H1 (cell line): Measurements from ENCODE around the gene CRTC1. TPM values are rescaled to one million over a fixed set of nuclear protein-coding genes. Genes with fewer than 3 reads are reported as not detected.

ENCODE experiments used
- CTCF ChIA-PET: fragments of 300-600 bp; sonication (Branson Sonifier 250); formaldehyde crosslinking; loops from one replicate; lab custom pipeline; 2021; ENCODE audit not compliant: partially characterized antibody; lab: Charles Lee
- POLR2A ChIA-PET: fragments of 300-600 bp; sonication (Branson Sonifier 250); formaldehyde crosslinking; loops from one replicate; lab custom pipeline; 2021; ENCODE audit warnings: inconsistent platforms; ENCODE audit not compliant: partially characterized antibody; lab: Charles Lee
- DNase-seq, 2 experiments: peaks; one replicate each; pipeline versions ENCODE4 v3.0.0 to v3.0.0-alpha.2; 2010 to 2022; ENCODE audit warnings: low spot score in 2 of 2, low read depth in 1 of 2, mixed read lengths in 1 of 2
- FAIRE-seq: peaks from 2 replicates; lab custom pipeline; 2011; peaks lifted over from hg19 to GRCh38; lab: Jason Lieb, UNC
- H2AFZ ChIP-seq: 2 replicates; pipeline ENCODE4 v1.8.1; 2012; ENCODE audit warnings: low read length, inconsistent platforms
- H2AK5ac ChIP-seq: 2 replicates; pipeline ENCODE4 v1.6.1; 2013; ENCODE audit warnings: low read depth, low read length
- H2BK120ac ChIP-seq: replicated peaks from 2 replicates; pipeline ENCODE3; 2013; ENCODE audit warnings: low read depth, low read length, inconsistent platforms
- H2BK12ac ChIP-seq: 2 replicates; pipeline ENCODE4 v1.6.1; 2013; ENCODE audit warnings: low read depth, low read length
- H2BK15ac ChIP-seq: 2 replicates; pipeline ENCODE4 v1.6.1; 2013; ENCODE audit warnings: low read length
- H2BK20ac ChIP-seq: 2 replicates; pipeline ENCODE4 v1.6.1; 2013; ENCODE audit warnings: low read length
- H2BK5ac ChIP-seq: 2 replicates; pipeline ENCODE4 v1.6.1; 2013; ENCODE audit warnings: low read depth, low read length
- H3K14ac ChIP-seq: 2 replicates; pipeline ENCODE4 v1.6.1; 2013; ENCODE audit warnings: inconsistent platforms; ENCODE audit not compliant: insufficient read length
- H3K18ac ChIP-seq: 2 replicates; pipeline ENCODE4 v1.6.1; 2013; ENCODE audit warnings: low read length; ENCODE audit errors: extremely low read depth
- H3K23ac ChIP-seq: 2 replicates; pipeline ENCODE4 v1.6.1; 2013; ENCODE audit warnings: inconsistent platforms; ENCODE audit not compliant: insufficient read length
- H3K23me2 ChIP-seq: 2 replicates; pipeline ENCODE4 v1.6.1; 2013; ENCODE audit warnings: low read depth, low read length
- H3K27ac ChIP-seq: 2 replicates; pipeline ENCODE4 v1.6.1; 2011; ENCODE audit warnings: low read depth, low read length, inconsistent platforms
- H3K27me3 ChIP-seq, 4 experiments: replicated peaks in 1 of 4; 1 replicate in 1 of 4; 2 replicates in 3 of 4; pipeline versions ENCODE4 v1.6.1 to v1.8.1; 2011 to 2013; ENCODE audit warnings: low read length in 3 of 4, mild to moderate bottlenecking in 3 of 4, inconsistent platforms in 2 of 4, mixed read lengths in 2 of 4, moderate library complexity in 1 of 4; ENCODE audit not compliant: control insufficient read depth in 3 of 4, insufficient read depth in 3 of 4; ENCODE audit errors: extremely low read depth in 1 of 4
- H3K36me3 ChIP-seq, 4 experiments: 2 replicates each; pipeline versions ENCODE4 v1.6.1 to v1.8.1; 2011 to 2013; ENCODE audit warnings: mild to moderate bottlenecking in 4 of 4, low read length in 3 of 4, moderate library complexity in 2 of 4, control low read depth in 1 of 4, inconsistent platforms in 1 of 4; ENCODE audit not compliant: insufficient read depth in 4 of 4, control insufficient read depth in 2 of 4
- H3K4ac ChIP-seq: replicated peaks from 2 replicates; pipeline ENCODE3; 2013; ENCODE audit warnings: low read length, low read depth, mixed read lengths, inconsistent platforms; ENCODE audit not compliant: insufficient read length
- H3K4me1 ChIP-seq, 4 experiments: replicated peaks in 1 of 4; 1 replicate in 1 of 4; 2 replicates in 3 of 4; pipeline versions ENCODE4 v1.6.1 to v1.8.1; 2011 to 2013; ENCODE audit warnings: low read length in 3 of 4, inconsistent platforms in 2 of 4, mixed read lengths in 1 of 4; ENCODE audit not compliant: insufficient read depth in 4 of 4, control insufficient read depth in 3 of 4
- H3K4me2 ChIP-seq, 2 experiments: 2 replicates each; pipeline versions ENCODE4 v1.6.1 to v1.8.1; 2011 to 2013; ENCODE audit warnings: low read depth in 2 of 2, low read length in 2 of 2, control low read depth in 1 of 2, inconsistent platforms in 1 of 2, mild to moderate bottlenecking in 1 of 2; ENCODE audit not compliant: insufficient read depth in 1 of 2
- H3K4me3 ChIP-seq, 4 experiments: fragments of 200-600, 300-600 bp in 1 of 4; sonication (generic), shearing (Covaris generic), sonication (Bioruptor Twin) in 1 of 4; 2 replicates each; pipeline versions ENCODE4 v1.5.1 to v1.8.1; 2011 to 2016; ENCODE audit warnings: low read length in 4 of 4, low read depth in 3 of 4, control low read depth in 2 of 4, inconsistent platforms in 2 of 4, mild to moderate bottlenecking in 2 of 4, mixed read lengths in 1 of 4, moderate library complexity in 1 of 4; ENCODE audit not compliant: insufficient read depth in 2 of 4; ENCODE audit errors: extremely low read depth in 1 of 4
- H3K56ac ChIP-seq: replicated peaks from 2 replicates; pipeline ENCODE3; 2013; ENCODE audit warnings: low read depth, mild to moderate bottlenecking, mixed read lengths, low read length, inconsistent platforms; ENCODE audit not compliant: insufficient read length
- H3K79me1 ChIP-seq: 2 replicates; pipeline ENCODE4 v1.6.1; 2013; ENCODE audit warnings: low read depth, low read length, control low read depth
- H3K79me2 ChIP-seq, 2 experiments: 2 replicates each; pipeline versions ENCODE4 v1.6.1 to v1.8.1; 2012 to 2013; ENCODE audit warnings: low read length in 2 of 2, mild to moderate bottlenecking in 2 of 2, inconsistent platforms in 1 of 2; ENCODE audit not compliant: insufficient read depth in 2 of 2, control insufficient read depth in 1 of 2
- H3K9ac ChIP-seq, 4 experiments: replicated peaks in 1 of 4; 1 replicate in 1 of 4; 2 replicates in 3 of 4; pipeline versions ENCODE4 v1.6.1 to v1.8.1; 2011 to 2013; ENCODE audit warnings: low read depth in 3 of 4, low read length in 3 of 4, control low read depth in 2 of 4, mild to moderate bottlenecking in 2 of 4, moderate library complexity in 2 of 4, inconsistent platforms in 1 of 4; ENCODE audit errors: extremely low read depth in 1 of 4
- H3K9me3 ChIP-seq, 2 experiments: 2 replicates each; pipeline versions ENCODE4 v1.6.1 to v1.8.1; 2012 to 2013; ENCODE audit warnings: mild to moderate bottlenecking in 2 of 2, moderate library complexity in 2 of 2, control low read depth in 1 of 2, inconsistent platforms in 1 of 2, low read depth in 1 of 2, low read length in 1 of 2, mixed read lengths in 1 of 2; ENCODE audit not compliant: insufficient read depth in 2 of 2
- H4K20me1 ChIP-seq, 2 experiments: replicated peaks in 1 of 2; 2 replicates each; pipeline versions ENCODE3 to v1.8.1; 2011 to 2013; ENCODE audit warnings: inconsistent platforms in 2 of 2, low read length in 2 of 2, mild to moderate bottlenecking in 1 of 2; ENCODE audit not compliant: insufficient read depth in 2 of 2, control insufficient read depth in 1 of 2
- H4K5ac ChIP-seq: 2 replicates; pipeline ENCODE4 v1.6.1; 2013; ENCODE audit warnings: low read length, low read depth, mixed read lengths, inconsistent platforms; ENCODE audit not compliant: insufficient read length
- H4K8ac ChIP-seq: 2 replicates; pipeline ENCODE4 v1.8.0; 2013; ENCODE audit warnings: mild to moderate bottlenecking, moderate library complexity, low read length, inconsistent platforms; ENCODE audit not compliant: insufficient read depth; ENCODE audit errors: extremely low read depth
- H4K91ac ChIP-seq: replicated peaks from 2 replicates; pipeline ENCODE3; 2013; ENCODE audit warnings: low read length, mixed read lengths, inconsistent platforms; ENCODE audit not compliant: insufficient read length
- ASH2L ChIP-seq: fragments of 200-600, 300-600 bp; sonication (generic); IDR thresholded peaks from one replicate; pipeline ENCODE4 v1.7.1; 2017; ENCODE audit warnings: low read length
- CBX5 ChIP-seq: fragments of 300-800, 300-1000 bp; sonication (generic); IDR thresholded peaks from 2 replicates; pipeline ENCODE4 v1.7.1; 2016; ENCODE audit warnings: antibody characterized with exemption, low read length, low read depth
- GABPA ChIP-seq: IDR thresholded peaks from 2 replicates; pipeline ENCODE4 v1.6.1; 2011; ENCODE audit warnings: mild to moderate bottlenecking, low read length, moderate library complexity, borderline replicate concordance; ENCODE audit not compliant: insufficient read depth
- KDM4A ChIP-seq: IDR thresholded peaks from one replicate; pipeline ENCODE4 v1.7.1; 2012; ENCODE audit warnings: low read depth, mild to moderate bottlenecking, moderate library complexity, low read length, inconsistent platforms; ENCODE audit not compliant: severe bottlenecking
- RAD21 ChIP-seq, 2 experiments: IDR thresholded peaks in 1 of 2; conservative IDR thresholded peaks in 1 of 2; 2 replicates each; pipeline ENCODE4 v1.6.1; 2011; ENCODE audit warnings: low read depth in 2 of 2, low read length in 2 of 2, improper control_type of control experiment in 1 of 2, inconsistent platforms in 1 of 2, mild to moderate bottlenecking in 1 of 2, moderate library complexity in 1 of 2
- RNF2 ChIP-seq: fragments of 200-900, 300-1000 bp; sonication (generic); IDR thresholded peaks from 2 replicates; pipeline ENCODE4 v1.7.1; 2016; ENCODE audit warnings: borderline replicate concordance, low read depth, mild to moderate bottlenecking, antibody characterized with exemption, low read length; ENCODE audit not compliant: poor library complexity, severe bottlenecking; ENCODE audit errors: missing control alignments
- SAP30 ChIP-seq: fragments of 300-600 bp; sonication (generic); IDR thresholded peaks from 2 replicates; pipeline ENCODE4 v1.7.1; 2012; ENCODE audit warnings: low read length, moderate library complexity, mild to moderate bottlenecking, inconsistent platforms; ENCODE audit not compliant: insufficient read depth, insufficient replicate concordance
- SIRT6 ChIP-seq: IDR thresholded peaks from one replicate; pipeline ENCODE4 v1.7.1; 2012; ENCODE audit warnings: low read length, inconsistent platforms
- WGBS, 2 experiments: shearing (Covaris generic) in 1 of 2; methylation state at CpG; one replicate each; pipeline versions ENCODE4 v1.1.6 to v1.1.7; 2013 to 2015; ENCODE audit warnings: low lambda C conversion rate in 2 of 2, mixed read lengths in 2 of 2, inconsistent platforms in 1 of 2, low coverage in 1 of 2, missing lambda C conversion rate in 1 of 2; ENCODE audit not compliant: insufficient replicate concordance in 2 of 2, insufficient coverage in 1 of 2, insufficient read length in 1 of 2; ENCODE audit errors: extremely low coverage in 1 of 2, missing lambda C conversion rate in 1 of 2; 5-methylcytosine and 5-hydroxymethylcytosine counted together
- polyA plus RNA-seq, 7 experiments: library from polyadenylated mRNA; depleted of rRNA in 3 of 7; stranded (reverse) in 5 of 7; unstranded in 2 of 7; fragments of >200 nt in 5 of 7; fragments of 200-250 nt in 2 of 7; gene quantifications; 1 replicate in 5 of 7; 2 replicates in 1 of 7; 4 replicates in 1 of 7; pipeline versions ENCODE4 v1.2.1 to v1.2.3, GENCODE V29; 2011 to 2013; ENCODE audit warnings: missing spikeins in 2 of 7, mixed read lengths in 2 of 7
- total RNA-seq: library from RNA; stranded (reverse); fragmentation: NEBNext Ultra II Directional; extraction: Animal tissue kit (Norgen Biotek cat#: 25700); gene quantifications from 2 replicates; pipeline ENCODE4 v1.2.1, GENCODE V29; 2021
- TF ChIP-seq, protein P1 (sequence below), 3 experiments: IDR thresholded peaks; 1 replicate in 2 of 3; 2 replicates in 1 of 3; pipeline versions ENCODE4 v1.5.1 to v1.6.1; 2011; ENCODE audit warnings: low read length in 3 of 3, mild to moderate bottlenecking in 3 of 3, inconsistent platforms in 2 of 3, low read depth in 1 of 3, moderate library complexity in 1 of 3; ENCODE audit not compliant: insufficient read depth in 1 of 3; ENCODE audit errors: control extremely low read depth in 1 of 3
- TF ChIP-seq, protein P2 (sequence below): IDR thresholded peaks from 2 replicates; pipeline ENCODE4 v1.6.1; 2012; ENCODE audit warnings: inconsistent platforms

CRTC1 gene
- total and polyA plus RNA-seq, 2 of the 8 experiments (the other 6 are each of a cell fraction or from before 2014, with no cell fraction given) = 2.9 to 8.5 TPM

DNA sequence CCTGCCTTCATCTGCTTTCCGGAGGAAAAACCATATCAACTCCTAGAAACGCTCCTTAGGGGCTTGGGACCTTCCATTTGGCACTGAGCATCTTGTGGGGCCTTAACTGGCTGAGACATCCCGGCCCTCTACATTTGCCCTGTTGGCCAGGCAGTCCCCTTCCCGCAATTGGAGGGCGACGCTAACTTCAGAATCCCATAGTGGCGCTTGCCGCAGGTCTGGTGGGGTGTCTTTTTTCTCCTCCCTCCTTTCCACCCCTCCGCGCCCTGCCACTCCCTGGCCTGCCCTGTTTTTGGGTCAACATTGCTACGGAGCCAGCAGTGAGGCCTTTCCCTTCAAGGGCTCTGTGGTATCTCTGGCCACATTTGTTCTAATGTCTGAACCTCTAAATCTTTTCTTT is 13.6 kb upstream of the CRTC1 start:
- POLR2A ChIA-PET = interaction anchor here (0.8 kb wide), 1 partner anchor 10 kb away, joined by 4 read pairs; no protein-coding TSS in a partner anchor
- Histone ChIP-seq H3K79me1 (no peaks in the 10 kb centered on the region), H4K20me1 (peaks cover 0 to 7% of the 10 kb centered on the region in 2 experiments), H2BK5ac (no peak overlapping the region), H2BK20ac (no peak overlapping the region), H2BK120ac (no peak overlapping the region), H3K27me3 (no peaks in the 10 kb centered on the region), H3K56ac (no peak overlapping the region), H3K23me2 (no peaks in the 10 kb centered on the region), H3K36me3 (peaks cover 0 to 17% (median 2%) of the 10 kb centered on the region in 4 experiments; a peak in 4 of 8 replicates), H3K9me3 (no peaks in the 10 kb centered on the region), H3K4me3 (no peak overlapping the region), H2BK12ac (no peak overlapping the region), H3K18ac (no peak overlapping the region), H3K4me1 (peaks cover 0 to 5% (median 0%) of the 10 kb centered on the region in 4 experiments; a peak in 4 of 7 replicates), H2AK5ac (no peak overlapping the region), H3K4ac (no peak overlapping the region), H3K9ac (no peak overlapping the region), H4K8ac (no peak overlapping the region), H2AFZ (no peak overlapping the region), H3K79me2 (no peaks in the 10 kb centered on the region), H3K14ac (no peak overlapping the region), H2BK15ac (no peak overlapping the region), H4K91ac (no peak overlapping the region), H4K5ac (no peak overlapping the region), H3K4me2 (no peak overlapping the region), H3K27ac (no peak overlapping the region), H3K23ac (no peak overlapping the region)
- no peak for FAIRE-seq
- CTCF ChIA-PET = interaction anchor here (1.0 to 1.2 kb wide), 2 partner anchors 15 to 150 kb away, joined by 3 read pairs; no protein-coding TSS in a partner anchor
- no peak for DNase-seq
- WGBS, 2 experiments = 84% methylated on average over 10 of the region's 11 CpGs; no CpG with 5 or more reads in 1 of the 2 experiments
- TF ChIP-seq RAD21 (IDR thresholded peaks at IDR 0.05 in 1 of 2, conservative IDR thresholded peaks at IDR 0.05 in 1 of 2; ENCODE audit: low read depth in 2 of 2, low read length in 2 of 2) = no peak
- TF ChIP-seq RNF2 = no peak
- TF ChIP-seq KDM4A = no peak
- TF ChIP-seq, protein P1, sequence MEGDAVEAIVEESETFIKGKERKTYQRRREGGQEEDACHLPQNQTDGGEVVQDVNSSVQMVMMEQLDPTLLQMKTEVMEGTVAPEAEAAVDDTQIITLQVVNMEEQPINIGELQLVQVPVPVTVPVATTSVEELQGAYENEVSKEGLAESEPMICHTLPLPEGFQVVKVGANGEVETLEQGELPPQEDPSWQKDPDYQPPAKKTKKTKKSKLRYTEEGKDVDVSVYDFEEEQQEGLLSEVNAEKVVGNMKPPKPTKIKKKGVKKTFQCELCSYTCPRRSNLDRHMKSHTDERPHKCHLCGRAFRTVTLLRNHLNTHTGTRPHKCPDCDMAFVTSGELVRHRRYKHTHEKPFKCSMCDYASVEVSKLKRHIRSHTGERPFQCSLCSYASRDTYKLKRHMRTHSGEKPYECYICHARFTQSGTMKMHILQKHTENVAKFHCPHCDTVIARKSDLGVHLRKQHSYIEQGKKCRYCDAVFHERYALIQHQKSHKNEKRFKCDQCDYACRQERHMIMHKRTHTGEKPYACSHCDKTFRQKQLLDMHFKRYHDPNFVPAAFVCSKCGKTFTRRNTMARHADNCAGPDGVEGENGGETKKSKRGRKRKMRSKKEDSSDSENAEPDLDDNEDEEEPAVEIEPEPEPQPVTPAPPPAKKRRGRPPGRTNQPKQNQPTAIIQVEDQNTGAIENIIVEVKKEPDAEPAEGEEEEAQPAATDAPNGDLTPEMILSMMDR (IDR thresholded peaks at IDR 0.05; ENCODE audit: control extremely low read depth in 1 of 3, insufficient read depth in 1 of 3, low read depth in 1 of 3, low read length in 3 of 3) = no peak
- no peak for TF ChIP-seq SAP30
- TF ChIP-seq, protein P2, sequence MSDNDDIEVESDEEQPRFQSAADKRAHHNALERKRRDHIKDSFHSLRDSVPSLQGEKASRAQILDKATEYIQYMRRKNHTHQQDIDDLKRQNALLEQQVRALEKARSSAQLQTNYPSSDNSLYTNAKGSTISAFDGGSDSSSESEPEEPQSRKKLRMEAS = no peak
- TF ChIP-seq ASH2L = no peak
- TF ChIP-seq CBX5 = no peak
- TF ChIP-seq SIRT6 = no peak
- TF ChIP-seq GABPA = no peak
